Suppressor macrophage treated with lipopolysaccharide for 4 hours (primary cell): ENCODE measurements around the gene SMAP1.
A peak's percentile ranks its signal among the peaks of the same experiment; 100 is the strongest.
"Not testable (repeated sequence)": the region's sequence is repeated elsewhere in the genome, so short reads cannot be mapped to it uniquely, and the experiment has no call there.

ENCODE experiments used
- DNase-seq: peaks from one replicate; pipeline ENCODE4 v3.0.0-alpha.2; 2020

Gene SMAP1

GRCh38 chr6:70742462-70742861 is 74.8 kb downstream of the SMAP1 start:
- DNase-seq = peak; percentile 28

GRCh38 chr6:70753870-70754380 is 86.2 kb downstream of the SMAP1 start:
- DNase-seq = peak; percentile 57

- no peak for DNase-seq
Observed at GRCh38 chr6:70758883-70759282, 91.2 kb downstream of the SMAP1 start.

- no peak for DNase-seq
Observed at GRCh38 chr6:70763754-70764510, 96.2 kb downstream of the SMAP1 start.

- DNase-seq = no peak
Observed at GRCh38 chr6:70764706-70765105, 97.0 kb downstream of the SMAP1 start.

GRCh38 chr6:70771351-70771750 is 103.7 kb downstream of the SMAP1 start:
- DNase-seq = not testable (repeated sequence)

GRCh38 chr6:70779934-70780333 is 112.3 kb downstream of the SMAP1 start:
- no peak for DNase-seq

- DNase-seq = no peak
Observed at GRCh38 chr6:70790483-70791224, 123.0 kb downstream of the SMAP1 start.

GRCh38 chr6:70797625-70798024 is 129.9 kb downstream of the SMAP1 start:
- DNase-seq = no peak

- DNase-seq = no peak
Observed at GRCh38 chr6:70806086-70806485, 138.4 kb downstream of the SMAP1 start.

- no peak for DNase-seq
Observed at GRCh38 chr6:70811788-70812187, 144.1 kb downstream of the SMAP1 start.

GRCh38 chr6:70813885-70814284 is 146.2 kb downstream of the SMAP1 start:
- DNase-seq = no peak

- peak; percentile 45 for DNase-seq
Observed at GRCh38 chr6:70819646-70820045, 152.0 kb downstream of the SMAP1 start.

- DNase-seq = no peak
Observed at GRCh38 chr6:70820778-70821177, 153.1 kb downstream of the SMAP1 start.

- DNase-seq = no peak
Observed at GRCh38 chr6:70821751-70822150, 154.1 kb downstream of the SMAP1 start.

- DNase-seq = no peak
Observed at GRCh38 chr6:70823651-70824050, 156.0 kb downstream of the SMAP1 start.

GRCh38 chr6:70831427-70831826 is 163.7 kb downstream of the SMAP1 start:
- DNase-seq = no peak

- no peak for DNase-seq
Observed at GRCh38 chr6:70834520-70834919, 166.8 kb downstream of the SMAP1 start.

GRCh38 chr6:70838907-70839285 is 171.2 kb downstream of the SMAP1 start:
- DNase-seq = no peak

GRCh38 chr6:70839286-70840266 is 171.9 kb downstream of the SMAP1 start:
- peak; percentile 23 for DNase-seq

- no peak for DNase-seq
Observed at GRCh38 chr6:70841112-70841511, 173.4 kb downstream of the SMAP1 start.

GRCh38 chr6:70842541-70842940 is 174.9 kb downstream of the SMAP1 start:
- DNase-seq = no peak

GRCh38 chr6:70843328-70843918 is 175.7 kb downstream of the SMAP1 start:
- DNase-seq = no peak
